ENCODE measurements around the gene GZMM. TPM values are rescaled to one million over a fixed set of nuclear protein-coding genes. Genes with fewer than 3 reads are reported as not detected.

The GZMM gene
- total RNA-seq, 4 donors from 2014 or later, result 2.8 to 4.0 TPM; not detected in 2

- Histone ChIP-seq H3K36me3 (peaks cover 0 to 29% (median 0%) of the 10 kb centered on the region in 3 donors), H3K4me1 (peaks cover 0 to 26% (median 8%) of the 10 kb centered on the region in 4 donors), H3K9me3 (no peaks in the 10 kb centered on the region), H3K27ac (no peak overlapping the region), H3K4me3 (no peak overlapping the region), H3K27me3 (peaks cover 0 to 21% of the 10 kb centered on the region in 2 donors)
- no peak for DNase-seq
- TF ChIP-seq, protein P1, sequence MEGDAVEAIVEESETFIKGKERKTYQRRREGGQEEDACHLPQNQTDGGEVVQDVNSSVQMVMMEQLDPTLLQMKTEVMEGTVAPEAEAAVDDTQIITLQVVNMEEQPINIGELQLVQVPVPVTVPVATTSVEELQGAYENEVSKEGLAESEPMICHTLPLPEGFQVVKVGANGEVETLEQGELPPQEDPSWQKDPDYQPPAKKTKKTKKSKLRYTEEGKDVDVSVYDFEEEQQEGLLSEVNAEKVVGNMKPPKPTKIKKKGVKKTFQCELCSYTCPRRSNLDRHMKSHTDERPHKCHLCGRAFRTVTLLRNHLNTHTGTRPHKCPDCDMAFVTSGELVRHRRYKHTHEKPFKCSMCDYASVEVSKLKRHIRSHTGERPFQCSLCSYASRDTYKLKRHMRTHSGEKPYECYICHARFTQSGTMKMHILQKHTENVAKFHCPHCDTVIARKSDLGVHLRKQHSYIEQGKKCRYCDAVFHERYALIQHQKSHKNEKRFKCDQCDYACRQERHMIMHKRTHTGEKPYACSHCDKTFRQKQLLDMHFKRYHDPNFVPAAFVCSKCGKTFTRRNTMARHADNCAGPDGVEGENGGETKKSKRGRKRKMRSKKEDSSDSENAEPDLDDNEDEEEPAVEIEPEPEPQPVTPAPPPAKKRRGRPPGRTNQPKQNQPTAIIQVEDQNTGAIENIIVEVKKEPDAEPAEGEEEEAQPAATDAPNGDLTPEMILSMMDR (IDR thresholded peaks at IDR 0.05), result no peak
- no peak for TF ChIP-seq POLR2A (IDR thresholded peaks at IDR 0.05)
Measured at GRCh38 chr19:585551-586110, 41.8 kb downstream of the GZMM start.

DNA sequence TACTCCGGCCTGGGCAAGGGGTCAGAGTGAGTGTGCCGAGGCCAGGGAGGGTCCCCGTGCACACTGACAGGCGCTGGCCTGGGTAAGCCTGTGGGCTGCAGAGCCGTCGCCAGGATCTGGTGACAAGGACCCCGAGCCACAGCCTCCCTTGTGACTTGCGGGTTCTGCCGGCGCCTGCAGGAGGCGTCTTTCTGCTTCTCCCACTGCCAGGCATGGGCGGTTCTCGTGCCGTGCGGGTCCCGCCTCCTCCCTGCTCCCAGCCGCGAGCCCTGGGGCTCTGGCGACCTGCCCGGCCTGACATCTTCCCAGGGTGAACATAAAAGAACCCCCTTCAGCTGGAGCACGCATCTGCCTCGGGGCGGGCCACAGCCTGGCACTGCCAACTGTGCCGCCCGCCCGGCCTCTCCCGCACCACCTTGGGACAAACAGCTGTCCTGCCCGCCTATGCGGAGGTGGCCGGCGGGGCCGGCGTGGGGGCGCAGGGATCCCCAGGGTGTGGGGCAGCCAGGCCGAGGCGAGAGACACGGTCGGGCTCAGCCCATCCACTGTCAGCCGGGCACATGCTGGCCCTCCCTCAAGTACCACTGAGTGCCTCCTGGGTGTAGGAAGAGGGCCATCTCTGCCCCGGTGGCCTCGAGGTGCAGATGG is 44.4 kb downstream of the GZMM start:
- Histone ChIP-seq H3K4me3 (no peak overlapping the region), H3K9me3 (no peaks in the 10 kb centered on the region), H3K36me3 (peaks cover 0 to 3% (median 0%) of the 10 kb centered on the region in 3 donors), H3K4me1 (peaks cover 0 to 32% (median 10%) of the 10 kb centered on the region in 4 donors), H3K27ac (no peak overlapping the region), H3K27me3 (peaks cover 0 to 36% of the 10 kb centered on the region in 2 donors)
- TF ChIP-seq, protein P1 (IDR thresholded peaks at IDR 0.05), result peak in 4 of 6 experiments; percentile 37 to 46 (median 39)
- no peak for TF ChIP-seq POLR2A (IDR thresholded peaks at IDR 0.05)
- peak; percentile 37 to 77 (median 71) for DNase-seq

DNA sequence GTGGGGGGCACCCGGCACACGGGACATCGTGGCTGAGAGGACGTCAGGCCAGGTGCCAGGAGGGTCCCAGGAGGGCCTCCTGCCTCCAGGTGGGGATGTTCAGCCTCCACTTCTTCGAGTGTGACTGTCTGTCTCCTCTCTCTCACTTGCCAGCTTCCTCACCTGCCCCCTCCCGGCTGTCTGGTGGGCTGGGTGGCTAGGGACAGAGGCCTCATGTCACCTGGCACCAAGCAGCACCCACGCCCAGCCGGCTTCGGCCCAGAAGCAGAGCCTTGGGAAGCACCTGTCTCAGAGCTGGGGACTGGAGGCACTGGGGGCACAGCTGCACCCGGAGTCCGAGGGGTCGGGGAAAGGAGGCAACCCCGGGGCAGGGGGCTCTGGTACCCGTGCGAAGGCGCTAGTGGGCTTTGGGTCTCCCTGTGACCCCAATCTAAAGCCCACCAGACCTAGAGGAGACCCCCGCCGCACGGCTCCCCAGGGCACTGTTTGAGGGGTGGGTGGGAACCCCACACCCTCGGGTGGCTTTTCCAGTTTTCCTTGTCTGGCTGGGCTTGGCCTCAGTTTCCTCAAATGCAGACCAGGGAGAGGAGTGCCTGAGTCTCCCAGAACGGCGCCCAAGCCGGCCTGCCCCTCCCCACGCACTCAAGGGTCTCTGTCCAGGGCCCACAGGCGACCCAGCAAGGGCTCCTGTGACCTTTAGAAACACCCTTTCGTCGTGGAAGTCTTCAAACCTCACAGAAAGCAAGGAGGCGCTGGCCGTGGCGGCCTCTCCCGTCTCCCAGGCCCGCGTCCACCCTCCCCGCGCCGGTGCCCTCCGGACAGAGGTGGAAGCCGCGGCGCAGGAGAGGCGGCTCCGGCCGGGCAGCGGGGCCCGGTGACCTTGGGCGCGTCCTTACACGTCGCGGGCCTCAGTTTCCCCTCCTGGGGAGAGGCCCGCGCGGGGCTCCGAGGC is 45.2 kb downstream of the GZMM start:
- no peaks in the 10 kb centered on the region for H3K9me3 ChIP-seq
- H3K27me3 ChIP-seq, result peaks cover 0 to 36% of the 10 kb centered on the region in 2 donors
- TF ChIP-seq POLR2A (IDR thresholded peaks at IDR 0.05), result no peak
- TF ChIP-seq, protein P1 (IDR thresholded peaks at IDR 0.05), result no peak
- H3K4me1 ChIP-seq, result peaks cover 0 to 28% (median 10%) of the 10 kb centered on the region in 4 donors
- no peaks in the 10 kb centered on the region for H3K36me3 ChIP-seq
- no peak for DNase-seq
- no peak overlapping the region for H3K27ac ChIP-seq
- H3K4me3 ChIP-seq, result peak overlapping the region in 2 of 4 donors; percentile 16 to 30

DNA sequence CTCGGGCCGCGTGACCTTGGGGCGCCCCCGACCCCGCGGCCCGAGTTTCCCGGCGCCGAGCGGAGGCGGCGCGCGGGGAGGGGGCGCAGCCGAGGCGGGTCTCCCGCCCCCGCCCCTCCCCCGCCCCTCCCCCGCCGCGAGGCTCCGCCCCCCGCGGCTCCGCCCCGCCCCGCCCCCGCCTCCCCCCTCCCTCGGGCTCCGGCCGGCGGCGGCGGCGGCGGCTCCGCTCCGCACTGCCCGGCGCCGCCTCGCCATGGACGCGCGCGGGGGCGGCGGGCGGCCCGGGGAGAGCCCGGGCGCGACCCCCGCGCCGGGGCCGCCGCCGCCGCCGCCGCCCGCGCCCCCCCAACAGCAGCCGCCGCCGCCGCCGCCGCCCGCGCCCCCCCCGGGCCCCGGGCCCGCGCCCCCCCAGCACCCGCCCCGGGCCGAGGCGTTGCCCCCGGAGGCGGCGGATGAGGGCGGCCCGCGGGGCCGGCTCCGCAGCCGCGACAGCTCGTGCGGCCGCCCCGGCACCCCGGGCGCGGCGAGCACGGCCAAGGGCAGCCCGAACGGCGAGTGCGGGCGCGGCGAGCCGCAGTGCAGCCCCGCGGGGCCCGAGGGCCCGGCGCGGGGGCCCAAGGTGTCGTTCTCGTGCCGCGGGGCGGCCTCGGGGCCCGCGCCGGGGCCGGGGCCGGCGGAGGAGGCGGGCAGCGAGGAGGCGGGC is 46.0 kb downstream of the GZMM start, which contains the start of gene HCN2:
TSS of gene HCN2 (plus strand) at position 189 of the 703 bp plus-strand sequence. CDS start at position 254, 65 bp downstream.
- no peak for DNase-seq
- Histone ChIP-seq H3K36me3 (no peaks in the 10 kb centered on the region), H3K4me3 (peak within 1 kb of the TSS in 3 of 4 donors; percentile 22 to 35 (median 34)), H3K27ac (no peak within 1 kb of the TSS), H3K9me3 (no peaks in the 10 kb centered on the region), H3K4me1 (peaks cover 0 to 23% (median 10%) of the 10 kb centered on the region in 4 donors), H3K27me3 (peaks cover 0 to 36% of the 10 kb centered on the region in 2 donors)
- no peak for TF ChIP-seq POLR2A (IDR thresholded peaks at IDR 0.05)
- TF ChIP-seq, protein P1 (IDR thresholded peaks at IDR 0.05), result no peak

DNA sequence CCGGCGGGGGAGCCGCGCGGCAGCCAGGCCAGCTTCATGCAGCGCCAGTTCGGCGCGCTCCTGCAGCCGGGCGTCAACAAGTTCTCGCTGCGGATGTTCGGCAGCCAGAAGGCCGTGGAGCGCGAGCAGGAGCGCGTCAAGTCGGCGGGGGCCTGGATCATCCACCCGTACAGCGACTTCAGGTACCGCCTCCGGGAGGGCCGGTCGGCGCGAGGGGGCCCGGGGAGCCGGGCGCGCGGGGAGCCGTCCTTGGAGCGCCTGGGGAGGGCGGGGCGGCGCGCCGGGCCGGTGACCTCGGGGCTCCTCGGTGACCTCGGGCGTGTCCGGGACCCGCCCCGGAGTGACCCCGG is 46.5 kb downstream of the GZMM start:
- TF ChIP-seq POLR2A (IDR thresholded peaks at IDR 0.05), result no peak
- TF ChIP-seq, protein P1 (IDR thresholded peaks at IDR 0.05), result no peak
- Histone ChIP-seq H3K36me3 (no peaks in the 10 kb centered on the region), H3K4me1 (peaks cover 0 to 23% (median 10%) of the 10 kb centered on the region in 4 donors), H3K4me3 (peak overlapping the region in 3 of 4 donors; percentile 22 to 35 (median 34)), H3K9me3 (no peaks in the 10 kb centered on the region), H3K27me3 (peaks cover 0 to 36% of the 10 kb centered on the region in 2 donors), H3K27ac (no peak overlapping the region)
- no peak for DNase-seq

Data from Peyer's patch (tissue), 4 donors.